CD8-positive, alpha-beta memory T cell (primary cell): Measurements from ENCODE around the gene SYPL2. TPM values are rescaled to one million over a fixed set of nuclear protein-coding genes. Genes with fewer than 3 reads are reported as not detected.

Source experiments
- CTCF ChIA-PET: fragments of 350-600 bp; sonication (Branson Sonifier 250); formaldehyde crosslinking; loops from one replicate; lab custom pipeline; 2021; ENCODE audit warnings: antibody characterized with exemption; lab: Charles Lee
- POLR2A ChIA-PET: fragments of 350-600 bp; sonication (Branson Sonifier 250); formaldehyde crosslinking; loops from one replicate; lab custom pipeline; 2021; ENCODE audit warnings: antibody characterized with exemption; lab: Charles Lee
- DNase-seq, 5 donors: peaks; one replicate each; pipeline versions ENCODE4 v3.0.0 to v3.0.0-alpha.2; 2020 to 2022; ENCODE audit warnings: mixed read lengths in 1 of 5
- H3K27ac ChIP-seq: one replicate; pipeline ENCODE4 v1.7.0; 2013; ENCODE audit warnings: low read depth, mild to moderate bottlenecking, low read length, moderate library complexity
- H3K27me3 ChIP-seq: 2 replicates; pipeline ENCODE4 v1.7.0; 2013; ENCODE audit warnings: low read length, mild to moderate bottlenecking; ENCODE audit not compliant: insufficient read depth, poor library complexity, severe bottlenecking
- H3K36me3 ChIP-seq: 2 replicates; pipeline ENCODE4 v1.7.0; 2013; ENCODE audit warnings: mild to moderate bottlenecking, low read length, moderate library complexity; ENCODE audit not compliant: insufficient read depth
- H3K4me1 ChIP-seq: 2 replicates; pipeline ENCODE4 v1.7.0; 2013; ENCODE audit warnings: mild to moderate bottlenecking, low read length, moderate library complexity; ENCODE audit not compliant: insufficient read depth
- H3K4me3 ChIP-seq: 2 replicates; pipeline ENCODE4 v1.7.0; 2013; ENCODE audit warnings: mild to moderate bottlenecking, low read length
- H3K9me3 ChIP-seq: 2 replicates; pipeline ENCODE4 v1.7.0; 2013; ENCODE audit warnings: mild to moderate bottlenecking, low read length
- H3K27ac Mint-ChIP-seq, 8 donors: one replicate each; pipeline ENCODE4 v1.8.0; 2020 to 2021; ENCODE audit warnings: mixed read lengths in 8 of 8, mild to moderate bottlenecking in 6 of 8, inconsistent platforms in 3 of 8, moderate library complexity in 3 of 8
- H3K27me3 Mint-ChIP-seq, 2 donors: one replicate each; pipeline ENCODE4 v1.8.0; 2020 to 2021; ENCODE audit warnings: mixed read lengths in 2 of 2, mild to moderate bottlenecking in 1 of 2, moderate library complexity in 1 of 2
- H3K36me3 Mint-ChIP-seq, 3 donors: one replicate each; pipeline ENCODE4 v1.8.0; 2020 to 2021; ENCODE audit warnings: mixed read lengths in 3 of 3, inconsistent platforms in 1 of 3, mild to moderate bottlenecking in 1 of 3
- H3K4me1 Mint-ChIP-seq, 3 donors: one replicate each; pipeline ENCODE4 v1.8.0; 2020 to 2021; ENCODE audit warnings: mixed read lengths in 3 of 3, inconsistent platforms in 1 of 3, mild to moderate bottlenecking in 1 of 3
- H3K4me3 Mint-ChIP-seq, 7 donors: one replicate each; pipeline ENCODE4 v1.8.0; 2020 to 2021; ENCODE audit warnings: mixed read lengths in 7 of 7, mild to moderate bottlenecking in 6 of 7, moderate library complexity in 4 of 7, inconsistent platforms in 2 of 7
- H3K9me3 Mint-ChIP-seq, 5 donors: one replicate each; pipeline ENCODE4 v1.8.0; 2020 to 2022; ENCODE audit warnings: mixed read lengths in 5 of 5, mild to moderate bottlenecking in 3 of 5, moderate library complexity in 2 of 5, inconsistent platforms in 1 of 5
- polyA plus RNA-seq: library from polyadenylated mRNA; unstranded; fragments of 300-500 nt; fragmentation: Illumina TruSeq; gene quantifications from one replicate; pipeline ENCODE4 v1.2.3, GENCODE V29; 2021
- total RNA-seq, 2 experiments: library from RNA; stranded (reverse); gene quantifications; one replicate each; pipeline ENCODE4 v1.2.3, GENCODE V29; 2021

SYPL2 gene
- total and polyA plus RNA-seq, 3 experiments from 2014 or later: 0.07 TPM; not detected in 1

- H3K4me3 ChIP-seq: no peak overlapping the region
- Mint-ChIP-seq H3K9me3 (no peaks in the 10 kb centered on the region), H3K27me3 (no peaks in the 10 kb centered on the region), H3K27ac (peak overlapping the region in 2 of 8 donors; percentile 64 to 95), H3K4me3 (peak overlapping the region; percentile 92 to 98 (median 95)), H3K4me1 (peaks cover 37 to 55% (median 45%) of the 10 kb centered on the region in 3 donors), H3K36me3 (peaks cover 5 to 52% (median 12%) of the 10 kb centered on the region in 3 donors)
- no peaks in the 10 kb centered on the region for H3K27me3 ChIP-seq
- H3K36me3 ChIP-seq: peaks cover 32% of the 10 kb centered on the region
- CTCF ChIA-PET: interaction anchor here (1.0 to 32.5 kb wide), 16 partner anchors 10 to 297 kb away, joined by 3 to 1339 read pairs (median 5); partner anchors contain the start of genes AMIGO1, ATXN7L2, GNAI3 and GPR61
- no peak overlapping the region for H3K27ac ChIP-seq
- peaks cover 46% of the 10 kb centered on the region for H3K4me1 ChIP-seq
- DNase-seq: no peak
- POLR2A ChIA-PET: interaction anchor here (1.0 to 2.7 kb wide), 5 partner anchors 10 to 55 kb away, joined by 4 to 20 read pairs (median 6); partner anchors contain the start of genes AMIGO1 and GNAI3
- no peaks in the 10 kb centered on the region for H3K9me3 ChIP-seq
These were observed 26.9 kb downstream of the SYPL2 start for GRCh38 chr1:109493227-109493626.

- Histone ChIP-seq H3K4me3 (peak within 1 kb of the TSS; percentile 87), H3K27ac (peak within 1 kb of the TSS; percentile 51), H3K36me3 (peaks cover 29% of the 10 kb centered on the region), H3K9me3 (no peaks in the 10 kb centered on the region), H3K27me3 (no peaks in the 10 kb centered on the region), H3K4me1 (peaks cover 54% of the 10 kb centered on the region)
- no peaks in the 10 kb centered on the region for H3K9me3 Mint-ChIP-seq
- H3K4me1 Mint-ChIP-seq: peaks cover 41 to 61% (median 52%) of the 10 kb centered on the region in 3 donors
- no peaks in the 10 kb centered on the region for H3K27me3 Mint-ChIP-seq
- ChIA-PET POLR2A (interaction anchor here (0.9 to 2.7 kb wide), 6 partner anchors 9 to 280 kb away, joined by 3 to 20 read pairs (median 6); partner anchors contain the start of genes AMIGO1, ATXN7L2, GNAI3 and SARS1), CTCF (interaction anchor here (0.7 to 32.5 kb wide), 18 partner anchors 8 to 296 kb away, joined by 3 to 1339 read pairs (median 4); partner anchors contain the start of genes AMIGO1, ATXN7L2, GNAI3 and GPR61)
- H3K27ac Mint-ChIP-seq: peak within 1 kb of the TSS; percentile 80 to 97 (median 90)
- H3K4me3 Mint-ChIP-seq: peak within 1 kb of the TSS; percentile 92 to 98 (median 95)
- H3K36me3 Mint-ChIP-seq: peaks cover 5 to 48% (median 12%) of the 10 kb centered on the region in 3 donors
- DNase-seq: peak; percentile 85 to 92 (median 88)
These were observed 27.6 kb downstream of the SYPL2 start, which contains the start of gene CYB561D1 for GRCh38 chr1:109493805-109494539. Gene CYB561D1 (plus strand): TSS chr1:109494094. CDS start chr1:109494140, 46 bp downstream.

- no peaks in the 10 kb centered on the region for H3K9me3 Mint-ChIP-seq
- H3K36me3 Mint-ChIP-seq: peaks cover 5 to 50% (median 9%) of the 10 kb centered on the region in 3 donors
- peak overlapping the region; percentile 87 for H3K4me3 ChIP-seq
- H3K9me3 ChIP-seq: no peaks in the 10 kb centered on the region
- H3K27ac ChIP-seq: no peak overlapping the region
- peak overlapping the region; percentile 46 to 98 (median 95) for H3K4me3 Mint-ChIP-seq
- H3K36me3 ChIP-seq: peaks cover 32% of the 10 kb centered on the region
- ChIA-PET CTCF (interaction anchor here (0.9 to 32.5 kb wide), 4 partner anchors 12 to 38 kb away, joined by 3 to 1339 read pairs (median 203); partner anchors contain the start of genes AMIGO1, ATXN7L2 and GPR61), POLR2A (no interaction called here)
- peaks cover 71% of the 10 kb centered on the region for H3K4me1 ChIP-seq
- H3K4me1 Mint-ChIP-seq: peaks cover 53 to 76% (median 65%) of the 10 kb centered on the region in 3 donors
- H3K27me3 ChIP-seq: no peaks in the 10 kb centered on the region
- H3K27ac Mint-ChIP-seq: peak overlapping the region in 5 of 8 donors; percentile 24 to 95 (median 87)
- H3K27me3 Mint-ChIP-seq: no peaks in the 10 kb centered on the region
- DNase-seq: no peak
These were observed 29.4 kb downstream of the SYPL2 start for GRCh38 chr1:109495738-109496137.

GRCh38 chr1:109497449-109498160 lies 31.3 kb downstream of the SYPL2 start:
- Histone ChIP-seq H3K4me1 (peaks cover 90% of the 10 kb centered on the region), H3K36me3 (peaks cover 33% of the 10 kb centered on the region), H3K27me3 (no peaks in the 10 kb centered on the region), H3K27ac (no peak overlapping the region), H3K4me3 (no peak overlapping the region), H3K9me3 (no peaks in the 10 kb centered on the region)
- Mint-ChIP-seq H3K27ac (peak overlapping the region in 6 of 8 donors; percentile 50 to 78 (median 72)), H3K4me1 (peaks cover 72 to 94% (median 81%) of the 10 kb centered on the region in 3 donors), H3K36me3 (peaks cover 5 to 50% (median 9%) of the 10 kb centered on the region in 3 donors), H3K4me3 (peak overlapping the region in 6 of 7 donors; percentile 1 to 54 (median 41)), H3K27me3 (no peaks in the 10 kb centered on the region), H3K9me3 (no peaks in the 10 kb centered on the region)
- POLR2A ChIA-PET: interaction anchor here (0.5 to 2.2 kb wide), 2 partner anchors 35 to 385 kb away, joined by 5 to 10 read pairs; no protein-coding TSS in a partner anchor
- no peak for DNase-seq
- CTCF ChIA-PET: interaction anchor here (1.1 to 32.5 kb wide), 7 partner anchors 2 to 487 kb away, joined by 3 to 1339 read pairs (median 22); partner anchors contain the start of genes AHCYL1, AMIGO1, ATXN7L2 and CYB561D1

GRCh38 chr1:109498161-109498801 lies 31.9 kb downstream of the SYPL2 start:
- peaks cover 33% of the 10 kb centered on the region for H3K36me3 ChIP-seq
- Mint-ChIP-seq H3K36me3 (peaks cover 5 to 50% (median 9%) of the 10 kb centered on the region in 3 donors), H3K27ac (peak overlapping the region in 6 of 8 donors; percentile 55 to 96 (median 76)), H3K4me1 (peaks cover 78 to 98% (median 84%) of the 10 kb centered on the region in 3 donors), H3K9me3 (no peaks in the 10 kb centered on the region), H3K4me3 (peak overlapping the region in 5 of 7 donors; percentile 10 to 85 (median 41)), H3K27me3 (no peaks in the 10 kb centered on the region)
- no peak overlapping the region for H3K4me3 ChIP-seq
- no peaks in the 10 kb centered on the region for H3K27me3 ChIP-seq
- peaks cover 93% of the 10 kb centered on the region for H3K4me1 ChIP-seq
- ChIA-PET CTCF (interaction anchor here (1.1 to 32.5 kb wide), 8 partner anchors 3 to 486 kb away, joined by 3 to 1339 read pairs (median 14); partner anchors contain the start of genes AHCYL1, AMIGO1, ATXN7L2 and CYB561D1), POLR2A (interaction anchor here (2.2 kb wide), 1 partner anchor 34 kb away, joined by 10 read pairs; no protein-coding TSS in a partner anchor)
- peak in 1 of 5 donors; percentile 49 for DNase-seq
- no peak overlapping the region for H3K27ac ChIP-seq
- no peaks in the 10 kb centered on the region for H3K9me3 ChIP-seq

- H3K4me1 ChIP-seq: peaks cover 95% of the 10 kb centered on the region
- H3K27ac ChIP-seq: no peak overlapping the region
- H3K36me3 ChIP-seq: peaks cover 33% of the 10 kb centered on the region
- Mint-ChIP-seq H3K36me3 (peaks cover 5 to 49% (median 9%) of the 10 kb centered on the region in 3 donors), H3K4me3 (peak overlapping the region in 6 of 7 donors; percentile 15 to 39 (median 26)), H3K27ac (peak overlapping the region in 7 of 8 donors; percentile 59 to 97 (median 79)), H3K4me1 (peaks cover 82 to 98% (median 90%) of the 10 kb centered on the region in 3 donors), H3K9me3 (no peaks in the 10 kb centered on the region), H3K27me3 (no peaks in the 10 kb centered on the region)
- H3K4me3 ChIP-seq: no peak overlapping the region
- peak in 1 of 5 donors; percentile 28 for DNase-seq
- no peaks in the 10 kb centered on the region for H3K27me3 ChIP-seq
- ChIA-PET CTCF (interaction anchor here (1.1 to 32.5 kb wide), 7 partner anchors 4 to 485 kb away, joined by 3 to 1339 read pairs (median 22); partner anchors contain the start of genes AHCYL1, AMIGO1, ATXN7L2 and CYB561D1), POLR2A (interaction anchor here (1.6 kb wide), 1 partner anchor 33 kb away, joined by 6 read pairs; no protein-coding TSS in a partner anchor)
- H3K9me3 ChIP-seq: no peaks in the 10 kb centered on the region
These were observed 32.7 kb downstream of the SYPL2 start for GRCh38 chr1:109499081-109499480.
